Measurements from ENCODE around the gene ANKRD55.

ANKRD55 gene

DNA sequence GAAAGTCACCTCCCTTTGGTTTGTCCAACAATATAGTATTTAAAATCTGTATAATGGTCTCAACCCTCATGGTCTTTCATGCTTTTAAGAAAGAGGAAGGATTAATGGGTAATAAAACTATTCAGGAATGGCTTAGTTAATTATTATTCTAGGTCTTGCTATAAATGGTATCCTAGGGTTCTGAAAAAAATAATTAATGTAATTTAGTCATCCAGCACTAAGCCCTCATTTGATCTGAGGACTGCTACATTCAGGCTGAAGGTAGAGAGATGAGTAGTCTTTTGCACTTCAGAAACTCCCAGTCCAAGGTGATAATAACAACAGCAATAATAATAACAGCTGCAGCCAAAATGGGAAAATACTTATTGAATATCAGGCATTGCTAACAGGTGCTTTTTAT, 2.6 kb downstream of the ANKRD55 start:
- TF ChIP-seq CTCF (IDR thresholded peaks at IDR 0.05; ENCODE audit: low read length) (no peak), EZH2 (optimal IDR thresholded peaks at IDR 0.05; ENCODE audit: low read depth, low read length) (no peak), EZH2phosphoT487 (IDR thresholded peaks at IDR 0.05; ENCODE audit: low read length) (no peak)
- no peak overlapping the region for H3K4me3 ChIP-seq (ENCODE audit: low read length)
- no peaks in the 10 kb centered on the region for H3K9me2 ChIP-seq (replicated peaks; ENCODE audit: insufficient read depth, low read length)
- DNase-seq: no peak
- H3F3A ChIP-seq (ENCODE audit: insufficient read depth, low read length): no peaks in the 10 kb centered on the region
- H3K9me3 ChIP-seq (replicated peaks; ENCODE audit: insufficient read depth, low read length): no peaks in the 10 kb centered on the region
- H3K4me2 ChIP-seq (ENCODE audit: low read depth, low read length): no peak overlapping the region
- H3K4me1 ChIP-seq (ENCODE audit: low read length): no peaks in the 10 kb centered on the region
- H3K27ac ChIP-seq (ENCODE audit: low read length): no peak overlapping the region
- no peak overlapping the region for H3K9ac ChIP-seq (ENCODE audit: low read length)
- H2AFZ ChIP-seq (ENCODE audit: low read length): no peak overlapping the region
- H4K20me1 ChIP-seq (ENCODE audit: insufficient read depth, low read length): no peaks in the 10 kb centered on the region
- H3K27me3 ChIP-seq (replicated peaks; ENCODE audit: insufficient read depth, low read length): no peaks in the 10 kb centered on the region
- no peaks in the 10 kb centered on the region for H3K79me2 ChIP-seq (ENCODE audit: low read length)
- no peaks in the 10 kb centered on the region for H3K36me3 ChIP-seq (replicated peaks; ENCODE audit: insufficient read depth, low read length)

GRCh38 chr5:56229111-56229510, 4.0 kb downstream of the ANKRD55 start:
- Histone ChIP-seq H3K27ac (ENCODE audit: low read length) (no peak overlapping the region), H4K20me1 (ENCODE audit: insufficient read depth, low read length) (no peaks in the 10 kb centered on the region), H3K4me2 (ENCODE audit: low read depth, low read length) (no peak overlapping the region), H3F3A (ENCODE audit: insufficient read depth, low read length) (no peaks in the 10 kb centered on the region), H3K9me3 (replicated peaks; ENCODE audit: insufficient read depth, low read length) (no peaks in the 10 kb centered on the region), H3K36me3 (replicated peaks; ENCODE audit: insufficient read depth, low read length) (no peaks in the 10 kb centered on the region), H3K9me2 (replicated peaks; ENCODE audit: insufficient read depth, low read length) (no peaks in the 10 kb centered on the region), H3K79me2 (ENCODE audit: low read length) (no peaks in the 10 kb centered on the region), H3K9ac (ENCODE audit: low read length) (no peak overlapping the region), H3K4me1 (ENCODE audit: low read length) (no peaks in the 10 kb centered on the region), H3K4me3 (ENCODE audit: low read length) (no peak overlapping the region), H3K27me3 (replicated peaks; ENCODE audit: insufficient read depth, low read length) (no peaks in the 10 kb centered on the region), H2AFZ (ENCODE audit: low read length) (no peak overlapping the region)
- TF ChIP-seq CTCF (IDR thresholded peaks at IDR 0.05; ENCODE audit: low read length) (no peak), EZH2phosphoT487 (IDR thresholded peaks at IDR 0.05; ENCODE audit: low read length) (no peak), EZH2 (optimal IDR thresholded peaks at IDR 0.05; ENCODE audit: low read depth, low read length) (no peak)
- no peak for DNase-seq

DNA sequence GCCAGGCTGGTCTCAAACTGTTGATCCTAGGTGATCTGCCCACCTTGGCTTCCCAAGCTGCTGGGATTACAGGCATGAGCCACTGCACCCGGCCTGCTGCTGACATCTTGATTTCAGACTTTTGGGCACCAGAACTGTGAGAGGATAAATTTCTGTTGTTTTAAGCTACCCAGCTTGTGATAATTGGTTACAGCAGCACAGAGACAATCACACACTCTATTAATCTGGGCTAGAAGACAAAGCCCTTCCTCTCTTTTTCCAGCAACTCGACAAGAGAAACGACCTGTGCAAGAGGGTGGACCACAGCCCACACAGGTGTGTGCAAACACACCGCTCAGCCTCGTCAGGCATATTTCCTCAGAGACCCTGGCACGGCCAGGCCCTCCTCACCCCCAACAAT, 4.5 kb downstream of the ANKRD55 start:
- H3K36me3 ChIP-seq (replicated peaks; ENCODE audit: insufficient read depth, low read length): no peaks in the 10 kb centered on the region
- H3K9ac ChIP-seq (ENCODE audit: low read length): no peak overlapping the region
- H3K9me2 ChIP-seq (replicated peaks; ENCODE audit: insufficient read depth, low read length): no peaks in the 10 kb centered on the region
- H3K79me2 ChIP-seq (ENCODE audit: low read length): no peaks in the 10 kb centered on the region
- H3K4me3 ChIP-seq (ENCODE audit: low read length): no peak overlapping the region
- no peak overlapping the region for H3K27ac ChIP-seq (ENCODE audit: low read length)
- DNase-seq: no peak
- H3K4me1 ChIP-seq (ENCODE audit: low read length): no peaks in the 10 kb centered on the region
- H3F3A ChIP-seq (ENCODE audit: insufficient read depth, low read length): no peaks in the 10 kb centered on the region
- no peak overlapping the region for H3K4me2 ChIP-seq (ENCODE audit: low read depth, low read length)
- no peaks in the 10 kb centered on the region for H4K20me1 ChIP-seq (ENCODE audit: insufficient read depth, low read length)
- TF ChIP-seq EZH2phosphoT487 (IDR thresholded peaks at IDR 0.05; ENCODE audit: low read length) (no peak), EZH2 (optimal IDR thresholded peaks at IDR 0.05; ENCODE audit: low read depth, low read length) (no peak), CTCF (IDR thresholded peaks at IDR 0.05; ENCODE audit: low read length) (no peak)
- H3K27me3 ChIP-seq (replicated peaks; ENCODE audit: insufficient read depth, low read length): no peaks in the 10 kb centered on the region
- H3K9me3 ChIP-seq (replicated peaks; ENCODE audit: insufficient read depth, low read length): no peaks in the 10 kb centered on the region
- no peak overlapping the region for H2AFZ ChIP-seq (ENCODE audit: low read length)
